Prostate gland (tissue), 2 donors: ENCODE results near the gene ZNF610. TPM values are rescaled to one million over a fixed set of nuclear protein-coding genes. Genes with fewer than 3 reads are reported as not detected.

Experiments
- DNase-seq: peaks from one replicate; pipeline ENCODE4 v3.0.0-alpha.2; 2019; ENCODE audit warnings: low spot score
- H3K27ac ChIP-seq, 2 donors: fragments of 200-600 bp; sonication (generic); 2 replicates each; pipeline ENCODE4 v1.5.1; 2017 to 2019
- H3K27me3 ChIP-seq: fragments of 200-600 bp; sonication (generic); replicated peaks from 2 replicates; pipeline ENCODE4 v1.5.1; 2019; ENCODE audit not compliant: insufficient read depth
- H3K36me3 ChIP-seq, 2 donors: fragments of 200-600 bp; sonication (generic); 1 replicate in 1 of 2; 2 replicates in 1 of 2; pipeline versions ENCODE4 v1.5.1 to v1.8.1; 2017 to 2019
- H3K4me1 ChIP-seq: fragments of 200-600 bp; sonication (generic); replicated peaks from 2 replicates; pipeline ENCODE4 v1.5.1; 2019
- H3K4me3 ChIP-seq, 2 donors: fragments of 200-600 bp; sonication (generic); 2 replicates each; pipeline ENCODE4 v1.5.1; 2017 to 2019
- H3K9me3 ChIP-seq: fragments of 200-600 bp; sonication (generic); 2 replicates; pipeline ENCODE4 v1.5.1; 2017
- POLR2A ChIP-seq: fragments of 450-650 bp; IDR thresholded peaks from one replicate; pipeline ENCODE4 v1.6.1; 2016; ENCODE audit warnings: antibody characterized with exemption, mild to moderate bottlenecking
- POLR2AphosphoS5 ChIP-seq: sonication (generic); formaldehyde crosslinking; IDR thresholded peaks from one replicate; pipeline ENCODE4 v1.6.1; 2017; ENCODE audit warnings: antibody characterized with exemption
- WGBS: methylation state at CpG from one replicate; pipeline ENCODE4 v1.1.5; 2018; 5-methylcytosine and 5-hydroxymethylcytosine counted together
- intact Hi-C: fragments of 100-400 bp; cut with DNase I; formaldehyde crosslinking; loops from one replicate; pipeline ENCODE4 v1.14.2; 2022
- total RNA-seq, 2 donors: library from RNA; depleted of rRNA; stranded (reverse); fragments of >200 nt; gene quantifications; one replicate each; pipeline ENCODE4 v1.1.0, GENCODE V29; 2016
- TF ChIP-seq, protein P1 (sequence below), 4 experiments: fragments of 200-600 bp in 2 of 4; fragments of 450-650 bp in 2 of 4; sonication (generic) in 2 of 4; IDR thresholded peaks; 1 replicate in 3 of 4; 2 replicates in 1 of 4; pipeline ENCODE4 v1.5.1; 2016 to 2019; ENCODE audit warnings: antibody characterized with exemption in 4 of 4, mild to moderate bottlenecking in 2 of 4, moderate library complexity in 2 of 4

ZNF610 gene
- total RNA-seq, 2 donors from 2014 or later, result 5.5 to 9.9 TPM

DNA sequence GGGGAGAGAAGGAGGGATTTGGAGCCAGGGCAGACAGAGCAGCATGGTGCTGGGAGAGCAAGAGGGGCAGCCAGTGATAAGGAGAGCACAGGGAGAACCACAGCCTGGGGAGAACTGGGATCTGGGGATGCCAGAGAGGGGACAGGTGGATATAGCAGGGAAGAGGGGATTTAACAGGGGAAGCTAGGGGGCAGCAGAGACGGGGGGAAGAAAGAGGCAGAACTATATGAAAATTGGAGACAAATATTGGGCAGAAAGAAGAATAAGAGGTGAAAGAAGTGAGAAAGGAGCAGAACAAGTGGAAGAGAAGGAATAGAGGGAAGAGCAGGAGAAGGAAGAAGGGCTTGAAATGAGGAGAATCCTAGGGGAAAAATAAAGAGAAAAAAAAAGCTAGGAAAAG is 55.1 kb downstream of the ZNF610 start:
- intact Hi-C loops, result no loop called here
- H3K36me3 ChIP-seq, result no peaks in the 10 kb centered on the region
- WGBS, result 77% methylated on average over 1 of the region's 1 CpG
- H3K27me3 ChIP-seq, result no peaks in the 10 kb centered on the region
- no peak overlapping the region for H3K4me3 ChIP-seq
- no peaks in the 10 kb centered on the region for H3K4me1 ChIP-seq
- no peak for TF ChIP-seq POLR2A
- TF ChIP-seq POLR2AphosphoS5, result no peak
- TF ChIP-seq, protein P1, sequence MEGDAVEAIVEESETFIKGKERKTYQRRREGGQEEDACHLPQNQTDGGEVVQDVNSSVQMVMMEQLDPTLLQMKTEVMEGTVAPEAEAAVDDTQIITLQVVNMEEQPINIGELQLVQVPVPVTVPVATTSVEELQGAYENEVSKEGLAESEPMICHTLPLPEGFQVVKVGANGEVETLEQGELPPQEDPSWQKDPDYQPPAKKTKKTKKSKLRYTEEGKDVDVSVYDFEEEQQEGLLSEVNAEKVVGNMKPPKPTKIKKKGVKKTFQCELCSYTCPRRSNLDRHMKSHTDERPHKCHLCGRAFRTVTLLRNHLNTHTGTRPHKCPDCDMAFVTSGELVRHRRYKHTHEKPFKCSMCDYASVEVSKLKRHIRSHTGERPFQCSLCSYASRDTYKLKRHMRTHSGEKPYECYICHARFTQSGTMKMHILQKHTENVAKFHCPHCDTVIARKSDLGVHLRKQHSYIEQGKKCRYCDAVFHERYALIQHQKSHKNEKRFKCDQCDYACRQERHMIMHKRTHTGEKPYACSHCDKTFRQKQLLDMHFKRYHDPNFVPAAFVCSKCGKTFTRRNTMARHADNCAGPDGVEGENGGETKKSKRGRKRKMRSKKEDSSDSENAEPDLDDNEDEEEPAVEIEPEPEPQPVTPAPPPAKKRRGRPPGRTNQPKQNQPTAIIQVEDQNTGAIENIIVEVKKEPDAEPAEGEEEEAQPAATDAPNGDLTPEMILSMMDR (IDR thresholded peaks at IDR 0.05), result no peak
- H3K9me3 ChIP-seq, result no peaks in the 10 kb centered on the region
- DNase-seq, result no peak
- H3K27ac ChIP-seq, result no peak overlapping the region

GRCh38 chr19:52397310-52398080 is 61.5 kb downstream of the ZNF610 start, which contains the start of gene ZNF528:
Gene ZNF528 (plus strand): TSS chr19:52397849. CDS start chr19:52402014, 4,165 bp downstream.
- peak within 1 kb of the TSS; percentile 43 to 52 for H3K27ac ChIP-seq
- no peaks in the 10 kb centered on the region for H3K9me3 ChIP-seq
- peaks cover 0 to 6% of the 10 kb centered on the region in 2 donors for H3K36me3 ChIP-seq
- H3K27me3 ChIP-seq, result no peaks in the 10 kb centered on the region
- under 1% methylated on average over 36 of the region's 36 CpGs for WGBS
- DNase-seq, result peak; percentile 91
- peaks cover 2% of the 10 kb centered on the region for H3K4me1 ChIP-seq
- intact Hi-C loops, result no loop called here
- H3K4me3 ChIP-seq, result peak within 1 kb of the TSS; percentile 45 to 62
- TF ChIP-seq POLR2AphosphoS5, result peak; percentile 93
- TF ChIP-seq, protein P1 (IDR thresholded peaks at IDR 0.05), result no peak

DNA sequence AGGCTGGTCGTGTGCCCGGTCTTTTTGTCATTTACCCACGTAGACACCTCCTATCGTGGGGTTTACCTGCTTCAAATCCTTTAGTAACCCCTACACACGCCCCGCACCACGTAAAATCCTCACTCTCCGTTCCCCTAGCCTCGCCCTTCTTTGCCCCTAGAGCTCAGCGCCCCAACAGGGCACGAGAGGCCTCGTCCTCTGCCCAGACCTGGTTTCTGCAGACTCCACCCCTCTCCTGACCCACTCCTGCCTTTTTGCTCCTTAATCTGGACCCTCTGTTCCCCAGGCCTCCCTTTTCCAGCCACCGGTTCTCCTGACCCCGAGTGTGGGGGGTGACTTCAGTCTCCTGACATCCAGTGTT is 62.0 kb downstream of the ZNF610 start:
- Histone ChIP-seq H3K27me3 (no peaks in the 10 kb centered on the region), H3K36me3 (peaks cover 0 to 11% of the 10 kb centered on the region in 2 donors), H3K27ac (peak overlapping the region; percentile 43 to 52), H3K4me3 (peak overlapping the region; percentile 45 to 62), H3K9me3 (no peaks in the 10 kb centered on the region), H3K4me1 (peaks cover 2% of the 10 kb centered on the region)
- TF ChIP-seq, protein P1 (IDR thresholded peaks at IDR 0.05), result no peak
- TF ChIP-seq POLR2AphosphoS5 (no peak), POLR2A (no peak)
- WGBS, result 2% methylated on average over 14 of the region's 14 CpGs
- no peak for DNase-seq
- intact Hi-C loops, result no loop called here

- 95% methylated on average over 6 of the region's 6 CpGs for WGBS
- no peak for DNase-seq
- H3K4me3 ChIP-seq, result no peak overlapping the region
- intact Hi-C loops, result no loop called here
- no peaks in the 10 kb centered on the region for H3K4me1 ChIP-seq
- H3K27me3 ChIP-seq, result no peaks in the 10 kb centered on the region
- peaks cover 3 to 59% of the 10 kb centered on the region in 2 donors for H3K36me3 ChIP-seq
- TF ChIP-seq, protein P1 (IDR thresholded peaks at IDR 0.05), result no peak
- TF ChIP-seq POLR2A (no peak), POLR2AphosphoS5 (no peak)
- no peaks in the 10 kb centered on the region for H3K9me3 ChIP-seq
- H3K27ac ChIP-seq, result no peak overlapping the region
These were observed 74.2 kb downstream of the ZNF610 start for GRCh38 chr19:52410276-52410675.

GRCh38 chr19:52415711-52416110 is 79.7 kb downstream of the ZNF610 start:
- TF ChIP-seq, protein P1 (IDR thresholded peaks at IDR 0.05), result no peak
- TF ChIP-seq POLR2AphosphoS5, result no peak
- no peak for TF ChIP-seq POLR2A
- Histone ChIP-seq H3K4me3 (no peak overlapping the region), H3K27me3 (no peaks in the 10 kb centered on the region), H3K36me3 (peaks cover 0 to 7% of the 10 kb centered on the region in 2 donors), H3K27ac (no peak overlapping the region), H3K4me1 (no peaks in the 10 kb centered on the region), H3K9me3 (no peaks in the 10 kb centered on the region)
- DNase-seq, result no peak
- WGBS, result 97% methylated on average over 5 of the region's 5 CpGs
- intact Hi-C loops, result no loop called here
